Right ventricle myocardium inferior (tissue), 1 donor: ENCODE results near the gene SYNGR4. TPM values are rescaled to one million over a fixed set of nuclear protein-coding genes. Genes with fewer than 3 reads are reported as not detected.
"Not testable (repeated sequence)": the region's sequence is repeated elsewhere in the genome, so short reads cannot be mapped to it uniquely, and the experiment has no call there.

Experiments used
- ATAC-seq: fragments of 200-7000 bp; cut with Tn5 transposase; one replicate; pipeline ENCODE4 v1.9.1; 2020; ENCODE audit warnings: mild to moderate bottlenecking, moderate library complexity
- DNase-seq: peaks from one replicate; pipeline ENCODE4 v3.0.0; 2021; ENCODE audit errors: missing footprints
- intact Hi-C: fragments of 100-400 bp; cut with DNase I; formaldehyde crosslinking; loops from one replicate; pipeline ENCODE4 v1.11.0; 2022
- total RNA-seq: library from RNA; stranded (reverse); fragmentation: NEBNext Ultra II Directional; extraction: Animal tissue kit (Norgen Biotek cat#: 25700); gene quantifications from one replicate; pipeline ENCODE4 v1.2.1, GENCODE V29; 2021
- donor health status: DM: no; HTN: yes; CAD: no; lungs with severe emphysema.

Gene SYNGR4
- total RNA-seq, 1 donor from 2014 or later: not detected

GRCh38 chr19:48392006-48392344 is 27.8 kb downstream of the SYNGR4 start:
- ATAC-seq, DNase-seq, intact Hi-C loops: not testable (repeated sequence)

GRCh38 chr19:48392860-48393558 is 28.8 kb downstream of the SYNGR4 start:
- intact Hi-C loops: no loop called here
- DNase-seq: no peak
- no peak for ATAC-seq

- intact Hi-C loops: no loop called here
- DNase-seq (no peak), ATAC-seq (no peak)
Measured at GRCh38 chr19:48393559-48394330, 29.6 kb downstream of the SYNGR4 start, which contains the start of gene GRIN2D. TSS of gene GRIN2D (plus strand) at chr19:48393668. CDS start at chr19:48398393, 4,725 bp downstream.

- no peak for DNase-seq
- no peak for ATAC-seq
- intact Hi-C loops: no loop called here
Measured at GRCh38 chr19:48394331-48395169, 30.4 kb downstream of the SYNGR4 start.

- ATAC-seq (no peak), DNase-seq (no peak)
- intact Hi-C loops: no loop called here
Measured at GRCh38 chr19:48395170-48395455, 30.9 kb downstream of the SYNGR4 start.

GRCh38 chr19:48395499-48395898 is 31.3 kb downstream of the SYNGR4 start:
- intact Hi-C loops: no loop called here
- ATAC-seq: no peak
- no peak for DNase-seq

- no peak for ATAC-seq
- intact Hi-C loops: no loop called here
- no peak for DNase-seq
Measured at GRCh38 chr19:48396016-48396823, 32.1 kb downstream of the SYNGR4 start.

- ATAC-seq (no peak), DNase-seq (no peak)
- intact Hi-C loops: no loop called here
Measured at GRCh38 chr19:48396824-48397176, 32.6 kb downstream of the SYNGR4 start.

- intact Hi-C loops: no loop called here
- DNase-seq (no peak), ATAC-seq (no peak)
Measured at GRCh38 chr19:48397263-48398101, 33.3 kb downstream of the SYNGR4 start.

- ATAC-seq: no peak
- intact Hi-C loops: no loop called here
- DNase-seq: no peak
Measured at GRCh38 chr19:48398102-48398374, 33.9 kb downstream of the SYNGR4 start.

GRCh38 chr19:48398375-48399235 is 34.4 kb downstream of the SYNGR4 start:
- ATAC-seq (peak; percentile 65), DNase-seq (peak; percentile 92)
- intact Hi-C loops: no loop called here

- ATAC-seq: peak; percentile 68
- DNase-seq: no peak
- intact Hi-C loops: no loop called here
Measured at GRCh38 chr19:48400018-48400742, 36.0 kb downstream of the SYNGR4 start.

- no peak for ATAC-seq
- no peak for DNase-seq
- intact Hi-C loops: no loop called here
Measured at GRCh38 chr19:48401287-48401686, 37.1 kb downstream of the SYNGR4 start.

- intact Hi-C loops: no loop called here
- DNase-seq (no peak), ATAC-seq (no peak)
Measured at GRCh38 chr19:48403606-48404005, 39.4 kb downstream of the SYNGR4 start.

- no peak for DNase-seq
- intact Hi-C loops: no loop called here
- ATAC-seq: no peak
Measured at GRCh38 chr19:48405010-48405659, 41.0 kb downstream of the SYNGR4 start.

GRCh38 chr19:48405850-48406249 is 41.7 kb downstream of the SYNGR4 start:
- intact Hi-C loops: no loop called here
- DNase-seq (no peak), ATAC-seq (no peak)
